Measurements from ENCODE around the gene RBSN. TPM values are rescaled to one million over a fixed set of nuclear protein-coding genes. Genes with fewer than 3 reads are reported as not detected.

The RBSN gene
- total RNA-seq, 2 donors from 2014 or later: 23.3 to 25.2 TPM

DNA sequence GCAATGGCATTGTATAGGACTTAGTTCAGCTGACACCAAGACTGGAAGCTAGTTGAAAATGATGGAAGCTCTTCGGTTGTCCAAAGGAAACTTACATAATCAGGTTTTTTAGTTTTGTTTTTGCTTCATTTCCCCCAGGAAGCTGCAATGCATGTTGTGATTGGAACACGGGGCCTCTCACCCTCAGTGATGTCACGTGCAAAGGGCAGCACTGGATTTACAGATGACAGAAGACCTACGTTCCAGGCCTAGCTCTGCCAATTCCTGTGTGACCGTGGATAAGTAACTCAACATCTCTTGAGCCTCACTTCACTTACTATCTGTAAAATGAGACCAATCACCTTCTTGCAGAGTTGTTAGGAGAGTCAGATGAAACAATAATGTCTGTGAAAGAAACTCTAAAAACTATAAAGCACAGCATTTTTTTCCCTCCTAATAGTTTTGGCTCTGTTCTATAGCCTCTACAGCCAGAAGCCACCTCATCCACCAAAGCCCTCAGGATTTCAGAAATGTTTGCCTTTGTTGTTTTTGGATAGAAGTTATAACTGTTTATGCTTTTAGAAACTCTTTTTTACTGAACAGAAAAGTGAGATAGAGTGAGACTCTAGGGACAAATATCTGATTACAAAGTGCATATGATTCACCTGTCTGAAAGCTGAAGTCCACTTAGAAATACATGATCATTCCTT lies 4.6 kb downstream of the RBSN start:
- no peak overlapping the region for H3K4me3 Mint-ChIP-seq
- H3K4me1 ChIP-seq (ENCODE audit: control insufficient read depth, insufficient read depth, low read length): no peaks in the 10 kb centered on the region
- H3K27ac Mint-ChIP-seq: no peak overlapping the region
- no peaks in the 10 kb centered on the region for H3K27me3 ChIP-seq (ENCODE audit: control insufficient read depth, insufficient read depth, low read length, poor library complexity, severe bottlenecking)
- H3K9me3 Mint-ChIP-seq: no peaks in the 10 kb centered on the region
- peaks cover 5% of the 10 kb centered on the region for H3K4me1 Mint-ChIP-seq
- peaks cover 56% of the 10 kb centered on the region for H3K36me3 ChIP-seq (ENCODE audit: control insufficient read depth, insufficient read depth, low read length)
- H3K36me3 Mint-ChIP-seq (ENCODE audit: low read depth): peaks cover 32% of the 10 kb centered on the region
- WGBS, 2 experiments (ENCODE audit: insufficient coverage in 1 of 2, insufficient read length in 1 of 2): 97 to 98% methylated on average over 3 to 5 of the region's 5 CpGs
- TF ChIP-seq CTCF (conservative IDR thresholded peaks at IDR 0.05): no peak
- no peak overlapping the region for H3K27ac ChIP-seq (ENCODE audit: low read depth, low read length)
- H3K27me3 Mint-ChIP-seq (ENCODE audit: insufficient read depth): no peaks in the 10 kb centered on the region
- H3K9me3 ChIP-seq (ENCODE audit: control insufficient read depth, low read length): no peaks in the 10 kb centered on the region
- no peak overlapping the region for H3K9ac ChIP-seq (ENCODE audit: extremely low read depth, low read length, poor library complexity, severe bottlenecking)
- no peak overlapping the region for H3K4me3 ChIP-seq (ENCODE audit: low read length)
- DNase-seq: no peak

GRCh38 chr3:15092686-15093085 lies 6.3 kb downstream of the RBSN start:
- H3K9me3 ChIP-seq (ENCODE audit: control insufficient read depth, low read length): no peaks in the 10 kb centered on the region
- Mint-ChIP-seq H3K9me3 (no peaks in the 10 kb centered on the region), H3K36me3 (ENCODE audit: low read depth) (peaks cover 34% of the 10 kb centered on the region), H3K27me3 (ENCODE audit: insufficient read depth) (no peaks in the 10 kb centered on the region), H3K27ac (no peak overlapping the region), H3K4me1 (no peaks in the 10 kb centered on the region), H3K4me3 (no peak overlapping the region)
- no peak for DNase-seq
- no peak overlapping the region for H3K9ac ChIP-seq (ENCODE audit: extremely low read depth, low read length, poor library complexity, severe bottlenecking)
- no peak for TF ChIP-seq CTCF (conservative IDR thresholded peaks at IDR 0.05)
- H3K27me3 ChIP-seq (ENCODE audit: control insufficient read depth, insufficient read depth, low read length, poor library complexity, severe bottlenecking): no peaks in the 10 kb centered on the region
- H3K4me3 ChIP-seq (ENCODE audit: low read length): no peak overlapping the region
- WGBS, 2 experiments (ENCODE audit: insufficient coverage in 1 of 2, insufficient read length in 1 of 2): 92 to 100% methylated on average over 1 of the region's 1 CpG
- no peaks in the 10 kb centered on the region for H3K4me1 ChIP-seq (ENCODE audit: control insufficient read depth, insufficient read depth, low read length)
- no peak overlapping the region for H3K27ac ChIP-seq (ENCODE audit: low read depth, low read length)
- peaks cover 66% of the 10 kb centered on the region for H3K36me3 ChIP-seq (ENCODE audit: control insufficient read depth, insufficient read depth, low read length)

- H3K27ac Mint-ChIP-seq: no peak overlapping the region
- H3K36me3 Mint-ChIP-seq (ENCODE audit: low read depth): peaks cover 36% of the 10 kb centered on the region
- no peaks in the 10 kb centered on the region for H3K9me3 Mint-ChIP-seq
- DNase-seq: no peak
- H3K4me3 Mint-ChIP-seq: no peak overlapping the region
- TF ChIP-seq CTCF (conservative IDR thresholded peaks at IDR 0.05): no peak
- Histone ChIP-seq H3K9ac (ENCODE audit: extremely low read depth, low read length, poor library complexity, severe bottlenecking) (no peak overlapping the region), H3K9me3 (ENCODE audit: control insufficient read depth, low read length) (no peaks in the 10 kb centered on the region), H3K4me3 (ENCODE audit: low read length) (no peak overlapping the region), H3K36me3 (ENCODE audit: control insufficient read depth, insufficient read depth, low read length) (peaks cover 76% of the 10 kb centered on the region), H3K4me1 (ENCODE audit: control insufficient read depth, insufficient read depth, low read length) (no peaks in the 10 kb centered on the region), H3K27me3 (ENCODE audit: control insufficient read depth, insufficient read depth, low read length, poor library complexity, severe bottlenecking) (no peaks in the 10 kb centered on the region), H3K27ac (ENCODE audit: low read depth, low read length) (no peak overlapping the region)
- 91 to 100% methylated on average over 3 to 5 of the region's 5 CpGs for WGBS, 2 experiments (ENCODE audit: insufficient coverage in 1 of 2, insufficient read length in 1 of 2)
- H3K27me3 Mint-ChIP-seq (ENCODE audit: insufficient read depth): no peaks in the 10 kb centered on the region
- H3K4me1 Mint-ChIP-seq: no peaks in the 10 kb centered on the region
Observed at GRCh38 chr3:15091575-15091974, 7.4 kb downstream of the RBSN start.
